SK-N-SH treated with all-trans-retinoic acid at 6 μM for 48 hours (cell line): ENCODE data around the gene RPL36A.

Experiments used
- ATAC-seq: fragments of 200-7000 bp; cut with Tn5 transposase; 3 replicates; pipeline ENCODE4 v1.9.1; 2020; ENCODE audit warnings: mild to moderate bottlenecking, moderate library complexity
- ARNTL ChIP-seq: fragments of 450-650 bp; formaldehyde crosslinking; IDR thresholded peaks from 2 replicates; pipeline ENCODE4 v1.5.0; 2020; ENCODE audit warnings: low read depth, mild to moderate bottlenecking, moderate library complexity, borderline replicate concordance
- BACH2 ChIP-seq: fragments of 250-450 bp; sonication (Bioruptor Pico); IDR thresholded peaks from 2 replicates; pipeline ENCODE4 v1.9.0; 2021; ENCODE audit warnings: mild to moderate bottlenecking, borderline replicate concordance
- CSDC2 ChIP-seq: fragments of 250-450 bp; sonication (Bioruptor Pico); IDR thresholded peaks from 2 replicates; pipeline ENCODE4 v1.5.0; 2020; ENCODE audit warnings: mild to moderate bottlenecking, moderate library complexity
- ESRRG ChIP-seq: fragments of 250-450 bp; sonication (Bioruptor Pico); IDR thresholded peaks from 2 replicates; pipeline ENCODE4 v1.6.1; 2021; ENCODE audit warnings: mild to moderate bottlenecking
- GLIS3 ChIP-seq: fragments of 250-450 bp; sonication (Bioruptor Pico); IDR thresholded peaks from 2 replicates; pipeline ENCODE4 v1.5.0; 2020; ENCODE audit warnings: mild to moderate bottlenecking, moderate library complexity
- ISL1 ChIP-seq: fragments of 250-450 bp; sonication (Bioruptor Pico); IDR thresholded peaks from 2 replicates; pipeline ENCODE4 v2.1.2; 2022; ENCODE audit warnings: mild to moderate bottlenecking, moderate library complexity
- OSR1 ChIP-seq: fragments of 250-450 bp; sonication (Bioruptor Pico); IDR thresholded peaks from 2 replicates; pipeline ENCODE4 v1.8.0; 2022; ENCODE audit warnings: moderate library complexity, mild to moderate bottlenecking, inconsistent platforms
- PPARA ChIP-seq: fragments of 250-450 bp; sonication (Bioruptor Pico); IDR thresholded peaks from 2 replicates; pipeline ENCODE4 v1.5.0; 2020; ENCODE audit warnings: mild to moderate bottlenecking, borderline replicate concordance
- RARB ChIP-seq: fragments of 250-450 bp; sonication (Bioruptor Pico); IDR thresholded peaks from 2 replicates; pipeline ENCODE4 v1.8.0; 2021; ENCODE audit warnings: mild to moderate bottlenecking, moderate library complexity
- TCF4 ChIP-seq: fragments of 250-450 bp; sonication (Bioruptor Pico); IDR thresholded peaks from 2 replicates; pipeline ENCODE4 v1.8.0; 2021; ENCODE audit warnings: mild to moderate bottlenecking, moderate library complexity, borderline replicate concordance
- ZNF565 ChIP-seq: fragments of 450-650 bp; formaldehyde crosslinking; conservative IDR thresholded peaks from 2 replicates; pipeline ENCODE4 v1.5.0; 2020; ENCODE audit warnings: low read depth, mild to moderate bottlenecking, moderate library complexity
- ZNF70 ChIP-seq: fragments of 450-650 bp; formaldehyde crosslinking; IDR thresholded peaks from 2 replicates; pipeline ENCODE4 v1.5.0; 2020; ENCODE audit warnings: mild to moderate bottlenecking, moderate library complexity
- ZNF8 ChIP-seq: fragments of 450-650 bp; formaldehyde crosslinking; IDR thresholded peaks from 2 replicates; pipeline ENCODE4 v1.5.0; 2020; ENCODE audit warnings: mild to moderate bottlenecking, moderate library complexity
- TF ChIP-seq, protein P1 (sequence below): fragments of 250-450 bp; sonication (Bioruptor Pico); IDR thresholded peaks from 2 replicates; pipeline ENCODE4 v1.5.1; 2021; ENCODE audit warnings: mild to moderate bottlenecking, moderate library complexity
- TF ChIP-seq, protein P2 (sequence below): fragments of 250-450 bp; sonication (Bioruptor Pico); IDR thresholded peaks from 2 replicates; pipeline ENCODE4 v1.8.0; 2020; ENCODE audit warnings: mild to moderate bottlenecking, moderate library complexity, borderline replicate concordance
- TF ChIP-seq, protein P3 (sequence below): fragments of 250-450 bp; sonication (Bioruptor Pico); IDR thresholded peaks from 2 replicates; pipeline ENCODE4 v1.8.0; 2021; ENCODE audit warnings: low read depth, mild to moderate bottlenecking, moderate library complexity, borderline replicate concordance
- TF ChIP-seq, protein P4 (sequence below): fragments of 250-450 bp; sonication (Bioruptor Pico); IDR thresholded peaks from 2 replicates; pipeline ENCODE4 v1.5.0; 2020; ENCODE audit warnings: mild to moderate bottlenecking, moderate library complexity
- TF ChIP-seq, protein P5 (sequence below): fragments of 250-450 bp; sonication (Bioruptor Pico); IDR thresholded peaks from 2 replicates; pipeline ENCODE4 v1.5.1; 2020; ENCODE audit warnings: low read depth, mild to moderate bottlenecking, moderate library complexity

Gene RPL36A

DNA sequence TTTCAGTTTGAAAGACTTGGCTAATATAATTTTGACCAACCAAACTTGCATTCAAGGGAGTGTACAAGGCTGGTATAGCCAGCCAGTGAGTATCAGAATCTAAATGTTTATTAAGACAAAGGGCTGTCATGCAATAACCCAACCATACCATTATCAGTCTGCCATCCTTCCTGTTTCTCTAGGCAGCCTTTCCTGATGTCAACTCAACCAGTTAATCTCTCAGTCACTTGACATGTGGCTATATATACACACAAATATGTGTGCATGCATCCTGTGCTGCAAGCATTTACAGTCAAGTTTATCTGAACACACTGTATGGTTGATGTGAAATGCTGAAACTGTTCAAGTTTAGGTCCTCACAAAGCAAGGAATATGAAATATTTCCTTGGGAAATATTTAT is 22.0 kb upstream of the RPL36A start:
- ATAC-seq, result no peak
- TF ChIP-seq, protein P1, sequence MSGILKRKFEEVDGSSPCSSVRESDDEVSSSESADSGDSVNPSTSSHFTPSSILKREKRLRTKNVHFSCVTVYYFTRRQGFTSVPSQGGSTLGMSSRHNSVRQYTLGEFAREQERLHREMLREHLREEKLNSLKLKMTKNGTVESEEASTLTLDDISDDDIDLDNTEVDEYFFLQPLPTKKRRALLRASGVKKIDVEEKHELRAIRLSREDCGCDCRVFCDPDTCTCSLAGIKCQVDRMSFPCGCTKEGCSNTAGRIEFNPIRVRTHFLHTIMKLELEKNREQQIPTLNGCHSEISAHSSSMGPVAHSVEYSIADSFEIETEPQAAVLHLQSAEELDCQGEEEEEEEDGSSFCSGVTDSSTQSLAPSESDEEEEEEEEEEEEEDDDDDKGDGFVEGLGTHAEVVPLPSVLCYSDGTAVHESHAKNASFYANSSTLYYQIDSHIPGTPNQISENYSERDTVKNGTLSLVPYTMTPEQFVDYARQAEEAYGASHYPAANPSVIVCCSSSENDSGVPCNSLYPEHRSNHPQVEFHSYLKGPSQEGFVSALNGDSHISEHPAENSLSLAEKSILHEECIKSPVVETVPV (CRISPR knock-in tag), result no peak
- no peak for TF ChIP-seq RARB
- TF ChIP-seq, protein P2, sequence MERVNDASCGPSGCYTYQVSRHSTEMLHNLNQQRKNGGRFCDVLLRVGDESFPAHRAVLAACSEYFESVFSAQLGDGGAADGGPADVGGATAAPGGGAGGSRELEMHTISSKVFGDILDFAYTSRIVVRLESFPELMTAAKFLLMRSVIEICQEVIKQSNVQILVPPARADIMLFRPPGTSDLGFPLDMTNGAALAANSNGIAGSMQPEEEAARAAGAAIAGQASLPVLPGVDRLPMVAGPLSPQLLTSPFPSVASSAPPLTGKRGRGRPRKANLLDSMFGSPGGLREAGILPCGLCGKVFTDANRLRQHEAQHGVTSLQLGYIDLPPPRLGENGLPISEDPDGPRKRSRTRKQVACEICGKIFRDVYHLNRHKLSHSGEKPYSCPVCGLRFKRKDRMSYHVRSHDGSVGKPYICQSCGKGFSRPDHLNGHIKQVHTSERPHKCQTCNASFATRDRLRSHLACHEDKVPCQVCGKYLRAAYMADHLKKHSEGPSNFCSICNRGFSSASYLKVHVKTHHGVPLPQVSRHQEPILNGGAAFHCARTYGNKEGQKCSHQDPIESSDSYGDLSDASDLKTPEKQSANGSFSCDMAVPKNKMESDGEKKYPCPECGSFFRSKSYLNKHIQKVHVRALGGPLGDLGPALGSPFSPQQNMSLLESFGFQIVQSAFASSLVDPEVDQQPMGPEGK, result no peak
- TF ChIP-seq CSDC2 (CRISPR knock-in tag), result no peak
- TF ChIP-seq, protein P3, sequence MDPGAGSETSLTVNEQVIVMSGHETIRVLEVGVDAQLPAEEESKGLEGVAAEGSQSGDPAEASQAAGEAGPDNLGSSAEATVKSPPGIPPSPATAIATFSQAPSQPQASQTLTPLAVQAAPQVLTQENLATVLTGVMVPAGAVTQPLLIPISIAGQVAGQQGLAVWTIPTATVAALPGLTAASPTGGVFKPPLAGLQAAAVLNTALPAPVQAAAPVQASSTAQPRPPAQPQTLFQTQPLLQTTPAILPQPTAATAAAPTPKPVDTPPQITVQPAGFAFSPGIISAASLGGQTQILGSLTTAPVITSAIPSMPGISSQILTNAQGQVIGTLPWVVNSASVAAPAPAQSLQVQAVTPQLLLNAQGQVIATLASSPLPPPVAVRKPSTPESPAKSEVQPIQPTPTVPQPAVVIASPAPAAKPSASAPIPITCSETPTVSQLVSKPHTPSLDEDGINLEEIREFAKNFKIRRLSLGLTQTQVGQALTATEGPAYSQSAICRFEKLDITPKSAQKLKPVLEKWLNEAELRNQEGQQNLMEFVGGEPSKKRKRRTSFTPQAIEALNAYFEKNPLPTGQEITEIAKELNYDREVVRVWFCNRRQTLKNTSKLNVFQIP (CRISPR knock-in tag), result no peak
- no peak for TF ChIP-seq OSR1 (CRISPR knock-in tag)
- no peak for TF ChIP-seq PPARA
- no peak for TF ChIP-seq ARNTL (CRISPR knock-in tag)
- no peak for TF ChIP-seq GLIS3
- no peak for TF ChIP-seq ZNF70 (CRISPR knock-in tag)
- TF ChIP-seq ISL1 (CRISPR knock-in tag), result no peak
- no peak for TF ChIP-seq TCF4 (CRISPR knock-in tag)
- TF ChIP-seq, protein P4, sequence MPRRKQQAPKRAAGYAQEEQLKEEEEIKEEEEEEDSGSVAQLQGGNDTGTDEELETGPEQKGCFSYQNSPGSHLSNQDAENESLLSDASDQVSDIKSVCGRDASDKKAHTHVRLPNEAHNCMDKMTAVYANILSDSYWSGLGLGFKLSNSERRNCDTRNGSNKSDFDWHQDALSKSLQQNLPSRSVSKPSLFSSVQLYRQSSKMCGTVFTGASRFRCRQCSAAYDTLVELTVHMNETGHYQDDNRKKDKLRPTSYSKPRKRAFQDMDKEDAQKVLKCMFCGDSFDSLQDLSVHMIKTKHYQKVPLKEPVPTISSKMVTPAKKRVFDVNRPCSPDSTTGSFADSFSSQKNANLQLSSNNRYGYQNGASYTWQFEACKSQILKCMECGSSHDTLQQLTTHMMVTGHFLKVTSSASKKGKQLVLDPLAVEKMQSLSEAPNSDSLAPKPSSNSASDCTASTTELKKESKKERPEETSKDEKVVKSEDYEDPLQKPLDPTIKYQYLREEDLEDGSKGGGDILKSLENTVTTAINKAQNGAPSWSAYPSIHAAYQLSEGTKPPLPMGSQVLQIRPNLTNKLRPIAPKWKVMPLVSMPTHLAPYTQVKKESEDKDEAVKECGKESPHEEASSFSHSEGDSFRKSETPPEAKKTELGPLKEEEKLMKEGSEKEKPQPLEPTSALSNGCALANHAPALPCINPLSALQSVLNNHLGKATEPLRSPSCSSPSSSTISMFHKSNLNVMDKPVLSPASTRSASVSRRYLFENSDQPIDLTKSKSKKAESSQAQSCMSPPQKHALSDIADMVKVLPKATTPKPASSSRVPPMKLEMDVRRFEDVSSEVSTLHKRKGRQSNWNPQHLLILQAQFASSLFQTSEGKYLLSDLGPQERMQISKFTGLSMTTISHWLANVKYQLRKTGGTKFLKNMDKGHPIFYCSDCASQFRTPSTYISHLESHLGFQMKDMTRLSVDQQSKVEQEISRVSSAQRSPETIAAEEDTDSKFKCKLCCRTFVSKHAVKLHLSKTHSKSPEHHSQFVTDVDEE (CRISPR knock-in tag), result no peak
- no peak for TF ChIP-seq ESRRG (CRISPR knock-in tag)

DNA sequence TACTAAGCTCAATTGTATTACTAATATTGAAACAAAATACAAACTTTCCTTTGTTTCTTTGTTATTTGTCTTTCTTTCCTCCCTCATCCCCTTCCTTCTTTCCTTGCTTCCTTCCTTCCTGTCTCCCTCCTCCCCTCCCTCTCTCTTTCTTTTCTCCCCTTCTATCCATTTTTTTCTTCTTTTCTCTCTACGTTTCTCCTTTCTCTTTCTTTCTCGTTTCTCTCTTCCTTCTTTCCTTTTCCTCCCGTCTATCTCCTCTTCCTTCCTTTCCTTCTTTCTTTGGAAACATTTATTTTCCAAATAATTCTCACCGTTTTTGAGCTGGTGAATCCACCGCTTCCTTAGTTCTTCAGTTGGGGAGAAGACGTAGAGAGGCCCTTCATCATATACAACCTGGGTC is 21.1 kb upstream of the RPL36A start:
- no peak for ATAC-seq
- TF ChIP-seq, protein P3 (CRISPR knock-in tag), result no peak
- TF ChIP-seq ARNTL (CRISPR knock-in tag) (no peak), TCF4 (CRISPR knock-in tag) (no peak), ISL1 (CRISPR knock-in tag) (no peak), ZNF565 (CRISPR knock-in tag) (no peak), BACH2 (CRISPR knock-in tag) (no peak), ZNF8 (CRISPR knock-in tag) (no peak), OSR1 (CRISPR knock-in tag) (no peak)
- TF ChIP-seq, protein P1 (CRISPR knock-in tag), result no peak
- TF ChIP-seq, protein P5, sequence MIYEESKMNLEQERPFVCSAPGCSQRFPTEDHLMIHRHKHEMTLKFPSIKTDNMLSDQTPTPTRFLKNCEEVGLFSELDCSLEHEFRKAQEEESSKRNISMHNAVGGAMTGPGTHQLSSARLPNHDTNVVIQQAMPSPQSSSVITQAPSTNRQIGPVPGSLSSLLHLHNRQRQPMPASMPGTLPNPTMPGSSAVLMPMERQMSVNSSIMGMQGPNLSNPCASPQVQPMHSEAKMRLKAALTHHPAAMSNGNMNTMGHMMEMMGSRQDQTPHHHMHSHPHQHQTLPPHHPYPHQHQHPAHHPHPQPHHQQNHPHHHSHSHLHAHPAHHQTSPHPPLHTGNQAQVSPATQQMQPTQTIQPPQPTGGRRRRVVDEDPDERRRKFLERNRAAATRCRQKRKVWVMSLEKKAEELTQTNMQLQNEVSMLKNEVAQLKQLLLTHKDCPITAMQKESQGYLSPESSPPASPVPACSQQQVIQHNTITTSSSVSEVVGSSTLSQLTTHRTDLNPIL (CRISPR knock-in tag), result no peak
